Mammary epithelial cell (primary cell): ENCODE data around the gene THPO.

Source experiments
- CTCF ChIP-seq, 2 donors: IDR thresholded peaks in 1 of 2; conservative IDR thresholded peaks in 1 of 2; 2 replicates each; pipeline ENCODE4 v1.5.1; 2011 to 2012; ENCODE audit warnings: inconsistent platforms in 2 of 2, low read length in 2 of 2, mild to moderate bottlenecking in 2 of 2, control low read depth in 1 of 2, low read depth in 1 of 2; ENCODE audit not compliant: insufficient read depth in 1 of 2; ENCODE audit errors: extremely low read depth in 1 of 2
- EZH2 ChIP-seq: IDR thresholded peaks from 2 replicates; pipeline ENCODE4 v1.6.1; 2012; ENCODE audit warnings: low read length, inconsistent platforms, borderline replicate concordance

DNA sequence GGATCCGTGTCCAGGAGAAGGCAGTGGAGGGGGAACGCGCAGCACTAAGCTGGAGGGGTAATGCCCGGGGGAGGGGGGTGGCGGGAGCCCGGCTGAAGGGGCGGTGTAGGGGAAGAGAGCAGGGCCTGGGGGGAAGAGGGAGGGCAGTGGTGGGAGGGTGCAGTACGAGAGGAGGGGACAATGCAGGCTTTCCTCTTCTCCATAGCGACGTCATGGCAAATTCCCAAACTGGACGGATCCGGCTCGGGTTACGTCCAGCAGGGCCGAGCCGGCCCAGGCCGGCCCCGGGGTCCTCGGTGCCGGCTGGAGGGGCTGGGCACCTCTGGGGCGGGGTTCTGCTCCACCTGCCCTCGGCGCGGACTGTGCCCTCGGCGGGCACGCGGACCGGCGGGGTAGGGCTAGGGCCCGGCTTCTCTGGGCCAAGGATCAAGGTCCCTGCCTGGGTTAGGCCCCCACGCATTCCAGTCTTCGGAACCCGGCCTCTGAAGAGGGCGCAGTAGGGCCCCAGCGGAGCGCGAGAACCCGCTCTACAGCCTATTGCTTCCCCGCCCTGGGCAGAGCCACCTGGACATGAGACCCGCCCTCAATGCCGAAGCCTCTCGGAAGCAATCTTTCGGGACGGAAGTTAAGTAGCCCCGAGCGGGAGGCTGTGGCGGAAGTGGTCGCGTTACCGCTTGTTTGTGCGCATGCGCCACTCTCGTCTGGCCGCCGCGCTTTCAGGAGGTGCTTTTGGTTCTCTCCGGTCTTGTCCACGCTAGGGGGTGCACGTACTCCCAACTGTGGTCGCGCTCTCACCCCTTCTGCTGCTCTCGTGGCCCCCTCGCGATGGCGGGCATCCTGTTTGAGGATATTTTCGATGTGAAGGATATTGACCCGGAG, 15.1 kb downstream of the THPO start:
- TF ChIP-seq CTCF (conservative IDR thresholded peaks at IDR 0.05 in 1 of 2, IDR thresholded peaks at IDR 0.05 in 1 of 2; ENCODE audit: extremely low read depth in 1 of 2, insufficient read depth in 1 of 2, low read depth in 1 of 2, low read length in 2 of 2) (peak; percentile 27 to 58), EZH2 (no peak)
